ENCODE results near the gene ULK4.
A peak's percentile ranks its signal among the peaks of the same experiment; 100 is the strongest.

The ULK4 gene

DNA sequence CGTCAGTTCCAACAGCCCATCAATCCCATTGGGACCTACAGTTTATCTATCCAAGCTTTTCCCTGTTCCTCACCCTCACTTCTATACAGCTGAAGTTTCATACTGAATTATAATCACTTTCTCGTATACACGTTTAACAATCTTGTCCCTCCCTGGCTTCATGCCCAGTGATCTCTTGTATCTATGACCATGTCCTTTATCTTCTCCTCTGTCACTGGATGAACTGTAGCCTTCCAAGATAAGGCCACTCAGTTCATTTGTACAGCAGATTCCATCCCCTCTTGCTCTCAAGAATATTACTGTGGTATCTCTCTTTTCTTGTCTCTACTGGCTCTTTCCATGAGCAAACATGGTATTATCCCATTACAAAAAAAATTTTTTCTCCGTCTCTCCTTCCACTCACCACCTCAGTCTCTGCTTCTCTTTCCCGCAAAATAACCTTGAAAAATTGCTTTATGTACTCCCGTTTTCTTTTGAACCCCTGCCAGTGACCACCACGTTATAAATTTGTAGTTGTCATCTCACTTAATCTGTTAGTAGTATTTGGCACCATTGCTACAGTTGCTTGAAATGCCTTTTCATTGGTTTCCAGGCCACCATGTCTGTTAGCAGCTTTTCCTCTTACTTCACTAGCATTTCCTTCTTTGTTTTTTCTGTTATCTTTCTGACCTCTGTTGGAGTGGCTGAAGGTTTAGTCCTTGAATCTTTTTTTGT is 753.2 kb downstream of the ULK4 start:
- FAIRE-seq (no peak), DNase-seq (ENCODE audit: insufficient read length, low spot score) (no peak)

DNA sequence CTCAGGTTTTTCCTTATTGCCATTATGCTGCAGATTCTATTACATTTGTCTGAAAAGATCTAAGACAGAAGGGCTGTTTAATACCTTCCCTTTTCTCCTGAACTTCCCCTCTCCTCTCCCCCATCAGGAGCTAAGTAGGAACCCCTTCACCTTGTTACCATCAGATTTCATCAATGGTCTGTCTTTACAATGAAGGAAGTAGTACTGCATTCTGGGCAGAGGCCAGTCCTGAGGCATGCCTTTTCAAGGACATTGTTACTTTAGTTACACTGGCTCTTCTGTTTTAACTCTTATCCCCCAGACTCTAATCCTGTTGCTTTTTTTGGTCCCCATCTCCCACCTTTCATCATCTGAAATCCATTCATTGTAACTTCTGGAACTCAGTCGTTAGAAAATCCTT is 754.5 kb downstream of the ULK4 start:
- FAIRE-seq (no peak), DNase-seq (ENCODE audit: insufficient read length, low spot score) (no peak)

DNA sequence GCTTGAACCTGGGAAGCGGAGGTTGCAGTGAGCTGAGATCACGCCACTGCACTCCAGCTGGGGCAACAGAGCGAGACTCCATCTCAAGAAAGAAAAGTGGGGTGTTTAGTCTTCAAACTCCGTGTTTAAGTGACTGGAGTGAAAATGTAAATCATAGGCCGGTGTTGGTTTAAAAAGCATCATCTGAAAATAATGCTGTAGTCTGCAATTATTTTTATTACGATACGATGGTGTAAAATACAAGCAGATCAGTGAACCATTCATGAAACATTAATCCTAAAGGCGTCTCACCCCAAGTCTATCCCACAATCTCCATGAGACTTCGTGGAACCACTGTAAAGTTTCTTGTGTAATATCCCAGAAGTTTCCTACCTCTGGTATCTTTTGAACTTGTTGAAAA is 756.3 kb downstream of the ULK4 start:
- DNase-seq (ENCODE audit: insufficient read length, low spot score) (no peak), FAIRE-seq (no peak)

DNA sequence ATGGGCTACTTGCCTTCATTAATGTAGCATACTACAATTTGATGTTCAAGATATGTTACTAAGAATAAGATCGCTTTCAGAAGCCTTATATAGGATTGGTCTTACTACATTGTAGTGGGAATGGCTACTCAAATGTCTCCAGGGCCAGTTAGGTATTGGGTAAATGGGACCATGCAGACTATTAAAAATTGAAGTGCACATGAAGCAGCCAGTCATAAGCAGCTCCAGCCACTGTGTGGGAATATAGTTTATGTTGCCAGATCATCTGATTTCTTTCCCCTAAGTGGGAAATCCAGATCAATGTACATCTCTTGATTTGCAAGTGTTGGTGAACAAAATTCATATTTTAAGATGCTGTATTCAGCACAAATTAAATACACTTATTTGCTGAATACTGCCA is 757.5 kb downstream of the ULK4 start:
- no peak for DNase-seq (ENCODE audit: insufficient read length, low spot score)
- FAIRE-seq = no peak

DNA sequence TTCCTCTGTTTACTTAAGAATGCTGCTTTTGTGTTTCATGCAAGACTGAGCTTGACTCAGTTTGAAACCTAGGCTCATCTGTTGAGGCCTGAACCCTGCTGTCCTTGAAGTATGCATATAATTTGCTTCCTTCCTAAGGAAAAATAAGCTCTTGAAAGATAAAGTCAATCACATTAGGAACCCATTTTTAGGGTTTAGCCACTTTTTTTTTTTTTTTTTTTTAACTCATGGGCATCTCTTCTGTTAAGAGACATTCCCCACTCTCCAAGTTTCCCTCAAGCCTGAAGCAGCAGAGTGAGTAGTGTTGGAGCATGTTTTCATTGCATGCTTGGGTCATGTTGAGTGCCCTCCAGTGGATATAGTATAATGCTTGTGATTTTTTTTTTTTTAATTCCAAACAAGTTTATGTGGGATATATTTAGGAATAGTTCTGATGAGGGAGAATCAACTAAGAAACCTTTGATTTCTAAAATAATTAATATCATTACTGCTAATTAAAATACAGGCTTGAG is 759.0 kb downstream of the ULK4 start:
- DNase-seq (ENCODE audit: insufficient read length, low spot score) (no peak), FAIRE-seq (peak; percentile 82)

DNA sequence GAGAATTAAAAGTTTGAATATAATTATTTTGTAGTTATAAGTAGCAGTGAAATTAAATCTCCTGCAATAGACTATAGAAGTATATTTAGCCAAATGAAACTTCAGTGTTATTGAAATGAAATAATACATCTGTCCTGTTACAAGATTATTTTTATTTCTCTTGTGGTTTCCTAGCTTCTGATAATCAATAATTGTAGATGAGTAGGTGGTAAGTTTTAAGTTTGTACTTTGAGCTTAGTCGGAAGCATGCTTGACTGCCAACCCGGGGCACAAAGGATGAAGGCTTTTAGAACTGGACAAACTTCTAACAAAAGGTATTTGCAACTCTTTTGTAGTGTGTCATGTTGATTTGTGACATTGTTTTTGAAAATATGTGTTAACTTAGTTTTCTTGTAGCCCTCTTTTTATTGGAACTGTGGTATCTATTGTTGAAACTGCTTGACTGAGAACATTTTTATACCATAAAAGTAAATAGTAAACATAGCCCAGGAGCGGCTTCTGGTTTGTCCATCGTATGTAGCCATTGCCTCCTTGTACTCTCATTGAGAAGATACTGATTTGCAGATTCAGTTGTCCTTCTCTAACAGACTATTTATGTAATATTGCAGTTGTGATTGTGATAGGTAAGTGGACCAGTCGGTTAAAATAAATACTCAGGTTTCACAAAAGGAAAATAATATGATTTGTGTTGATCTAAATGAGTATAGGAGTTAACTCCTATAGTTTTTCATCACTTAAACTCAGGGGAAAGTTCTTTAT is 759.6 kb downstream of the ULK4 start:
- FAIRE-seq (peak; percentile 77), DNase-seq (ENCODE audit: insufficient read length, low spot score) (no peak)

DNA sequence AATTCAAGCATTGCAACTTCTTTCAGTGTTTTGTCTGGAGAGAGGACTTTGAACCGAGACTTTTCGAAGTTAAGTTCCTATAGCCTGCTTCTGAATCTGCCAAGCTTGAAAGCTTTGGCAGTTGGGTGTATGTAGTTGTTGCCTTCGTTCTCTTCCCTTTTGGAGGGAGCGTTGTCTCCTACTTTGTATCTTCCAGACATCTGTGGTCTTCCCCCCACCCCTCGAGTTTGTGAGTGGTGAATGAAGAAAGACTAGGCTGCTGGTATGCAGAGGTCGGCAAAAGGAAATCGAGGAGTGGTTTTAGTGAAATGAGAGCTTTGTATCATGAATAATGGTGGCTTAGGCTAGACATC is 761.3 kb downstream of the ULK4 start:
- no peak for DNase-seq (ENCODE audit: insufficient read length, low spot score)

DNA sequence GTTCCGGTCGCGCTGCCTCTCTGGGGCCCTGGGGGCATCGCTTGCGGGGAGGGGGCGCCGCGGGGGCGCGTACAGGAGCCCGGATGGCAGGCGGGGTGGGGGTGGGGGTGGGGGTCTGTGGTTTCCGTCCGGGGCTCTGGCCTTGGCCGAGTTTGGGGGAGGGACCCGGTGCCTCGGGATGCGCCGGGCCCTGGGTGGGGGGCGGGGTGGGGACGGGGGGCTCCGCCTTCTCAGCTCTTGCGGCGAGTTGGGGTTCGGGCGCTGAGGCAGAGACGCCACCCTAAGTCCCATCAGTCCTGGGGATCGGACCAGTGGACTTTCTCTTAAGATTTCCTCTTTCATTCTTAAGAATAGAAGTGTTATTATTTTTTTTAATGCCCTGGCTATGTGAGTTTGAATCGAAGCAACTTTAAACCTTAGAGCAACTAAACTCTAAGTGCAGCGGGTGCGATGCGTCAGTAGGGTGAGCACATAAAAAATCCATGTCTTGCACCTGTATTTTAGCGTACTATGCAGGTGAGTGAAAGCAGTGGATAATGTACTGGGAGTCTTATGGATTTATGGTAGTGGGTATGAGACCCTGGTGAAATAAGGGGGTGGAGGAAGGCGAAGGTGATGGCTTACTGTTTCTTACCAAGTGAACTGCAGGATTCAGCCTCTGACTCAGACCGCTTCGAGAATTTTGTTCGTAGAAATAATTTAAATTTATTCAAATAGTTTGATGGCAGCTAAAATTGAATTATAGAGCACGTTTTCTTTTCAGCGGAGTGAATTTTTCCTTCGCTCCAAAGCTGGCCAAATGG is 761.8 kb downstream of the ULK4 start:
- peak; percentile 53 for DNase-seq (ENCODE audit: insufficient read length, low spot score)
- peak; percentile 83 for FAIRE-seq

More for the DNA sequence above, 761.3 kb downstream of the ULK4 start:
- FAIRE-seq = peak; percentile 53

DNA sequence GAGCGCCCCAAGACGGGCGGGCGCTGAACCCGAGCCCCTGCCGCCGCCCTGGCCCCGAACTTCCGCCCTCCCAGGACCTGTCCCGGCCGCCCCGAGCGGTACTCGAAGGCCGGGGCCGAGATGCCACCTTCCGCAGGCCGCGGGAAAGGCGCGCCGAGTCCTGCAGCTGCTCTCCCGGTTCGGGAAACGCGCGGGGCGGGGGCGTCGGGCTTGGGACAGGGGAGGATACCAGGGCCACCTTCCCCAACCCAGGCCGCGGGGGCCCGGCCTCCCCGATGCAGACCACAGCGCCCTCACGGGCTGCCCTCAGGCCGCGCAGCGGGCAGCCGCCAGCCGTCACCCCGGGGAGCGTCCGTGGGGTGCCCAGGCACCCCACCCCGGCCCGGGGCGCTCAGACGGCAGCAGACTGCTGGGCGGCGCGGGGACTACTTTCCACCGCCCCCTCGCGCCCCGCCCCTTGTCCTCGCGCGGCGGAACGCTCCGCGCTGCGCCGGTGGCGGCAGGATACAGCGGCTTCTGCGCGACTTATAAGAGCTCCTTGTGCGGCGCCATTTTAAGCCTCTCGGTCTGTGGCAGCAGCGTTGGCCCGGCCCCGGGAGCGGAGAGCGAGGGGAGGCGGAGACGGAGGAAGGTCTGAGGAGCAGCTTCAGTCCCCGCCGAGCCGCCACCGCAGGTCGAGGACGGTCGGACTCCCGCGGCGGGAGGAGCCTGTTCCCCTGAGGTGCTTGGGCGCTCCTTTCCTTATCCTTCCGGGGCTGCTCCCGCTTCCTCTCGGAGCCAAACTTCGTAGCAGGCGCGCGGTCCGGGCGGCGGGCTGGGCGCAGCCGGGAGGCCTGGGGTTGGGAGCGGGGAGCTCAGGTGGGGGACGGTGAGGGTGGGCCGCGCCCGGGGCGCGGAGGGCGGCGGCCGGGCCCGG is 762.7 kb downstream of the ULK4 start, which contains the start of gene CTNNB1:
Gene CTNNB1 (plus strand): TSS at position 556 of the 916 bp plus-strand sequence. CDS start 24,564 bp downstream, outside the sequence.
- DNase-seq (ENCODE audit: insufficient read length, low spot score) = peak; percentile 54
- peak; percentile 76 for FAIRE-seq

DNA sequence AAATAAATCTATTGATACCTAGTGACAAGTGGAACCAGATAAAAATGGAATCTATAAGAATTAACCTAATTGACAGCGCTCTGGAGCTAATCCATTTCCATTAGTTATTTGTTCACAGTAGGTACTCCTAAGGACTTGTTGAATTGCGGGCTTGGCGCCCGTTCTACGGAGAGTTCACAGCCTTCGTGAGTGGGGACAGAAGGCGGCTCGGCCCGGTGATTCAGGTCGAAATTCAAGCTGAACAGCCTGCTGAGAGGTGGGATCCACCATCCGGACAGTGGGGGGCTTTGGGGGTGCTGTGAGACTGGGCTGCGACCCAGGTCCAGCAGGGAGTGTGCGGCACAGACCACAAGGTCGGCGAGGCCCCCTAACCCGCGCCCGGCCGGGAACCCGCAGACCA is 763.4 kb downstream of the ULK4 start:
- FAIRE-seq = peak; percentile 57
- DNase-seq (ENCODE audit: insufficient read length, low spot score) = no peak

DNA sequence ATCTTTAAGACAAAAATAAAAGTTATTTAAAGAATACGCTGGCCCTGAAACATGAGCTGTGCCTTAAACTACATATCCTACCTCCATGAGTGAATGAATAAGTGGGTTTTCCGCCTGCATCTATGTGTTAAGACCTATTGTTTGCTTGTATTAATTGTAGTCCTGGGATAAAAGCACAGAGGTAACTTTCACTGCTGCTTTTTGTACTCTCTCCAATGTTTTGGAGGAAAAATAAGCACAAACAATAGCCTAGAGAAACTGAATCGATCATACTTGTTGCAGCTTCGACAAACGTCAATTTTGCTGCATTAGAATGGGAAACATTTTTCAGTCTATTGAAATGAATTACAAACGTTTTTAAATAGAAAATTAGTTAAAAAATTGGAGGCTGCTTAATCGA is 763.9 kb downstream of the ULK4 start:
- DNase-seq (ENCODE audit: insufficient read length, low spot score) (no peak), FAIRE-seq (peak; percentile 66)
